SK-N-SH treated with all-trans-retinoic acid at 6 μM for 48 hours (cell line): ENCODE results near the gene KRT80.

Source experiments
- ATAC-seq: fragments of 200-7000 bp; cut with Tn5 transposase; 3 replicates; pipeline ENCODE4 v1.9.1; 2020; ENCODE audit warnings: mild to moderate bottlenecking, moderate library complexity
- CSDC2 ChIP-seq: fragments of 250-450 bp; sonication (Bioruptor Pico); IDR thresholded peaks from 2 replicates; pipeline ENCODE4 v1.5.0; 2020; ENCODE audit warnings: mild to moderate bottlenecking, moderate library complexity
- ESRRG ChIP-seq: fragments of 250-450 bp; sonication (Bioruptor Pico); IDR thresholded peaks from 2 replicates; pipeline ENCODE4 v1.6.1; 2021; ENCODE audit warnings: mild to moderate bottlenecking
- GLIS3 ChIP-seq: fragments of 250-450 bp; sonication (Bioruptor Pico); IDR thresholded peaks from 2 replicates; pipeline ENCODE4 v1.5.0; 2020; ENCODE audit warnings: mild to moderate bottlenecking, moderate library complexity
- ISL1 ChIP-seq: fragments of 250-450 bp; sonication (Bioruptor Pico); IDR thresholded peaks from 2 replicates; pipeline ENCODE4 v2.1.2; 2022; ENCODE audit warnings: mild to moderate bottlenecking, moderate library complexity
- OSR1 ChIP-seq: fragments of 250-450 bp; sonication (Bioruptor Pico); IDR thresholded peaks from 2 replicates; pipeline ENCODE4 v1.8.0; 2022; ENCODE audit warnings: moderate library complexity, mild to moderate bottlenecking, inconsistent platforms
- PPARA ChIP-seq: fragments of 250-450 bp; sonication (Bioruptor Pico); IDR thresholded peaks from 2 replicates; pipeline ENCODE4 v1.5.0; 2020; ENCODE audit warnings: mild to moderate bottlenecking, borderline replicate concordance
- RARB ChIP-seq: fragments of 250-450 bp; sonication (Bioruptor Pico); IDR thresholded peaks from 2 replicates; pipeline ENCODE4 v1.8.0; 2021; ENCODE audit warnings: mild to moderate bottlenecking, moderate library complexity
- SNAI2 ChIP-seq: fragments of 250-450 bp; sonication (Bioruptor Pico); IDR thresholded peaks from 2 replicates; pipeline ENCODE4 v1.5.0; 2020; ENCODE audit warnings: mild to moderate bottlenecking, moderate library complexity
- TCF4 ChIP-seq: fragments of 250-450 bp; sonication (Bioruptor Pico); IDR thresholded peaks from 2 replicates; pipeline ENCODE4 v1.8.0; 2021; ENCODE audit warnings: mild to moderate bottlenecking, moderate library complexity, borderline replicate concordance
- ZFP3 ChIP-seq: fragments of 250-450 bp; sonication (Bioruptor Pico); IDR thresholded peaks from 2 replicates; pipeline ENCODE4 v1.5.0; 2020; ENCODE audit warnings: mild to moderate bottlenecking, moderate library complexity
- ZFP30 ChIP-seq: fragments of 450-650 bp; formaldehyde crosslinking; IDR thresholded peaks from 2 replicates; pipeline ENCODE4 v1.5.0; 2022; ENCODE audit warnings: mild to moderate bottlenecking, moderate library complexity
- ZNF565 ChIP-seq: fragments of 450-650 bp; formaldehyde crosslinking; conservative IDR thresholded peaks from 2 replicates; pipeline ENCODE4 v1.5.0; 2020; ENCODE audit warnings: low read depth, mild to moderate bottlenecking, moderate library complexity
- ZNF70 ChIP-seq: fragments of 450-650 bp; formaldehyde crosslinking; IDR thresholded peaks from 2 replicates; pipeline ENCODE4 v1.5.0; 2020; ENCODE audit warnings: mild to moderate bottlenecking, moderate library complexity
- ZNF8 ChIP-seq: fragments of 450-650 bp; formaldehyde crosslinking; IDR thresholded peaks from 2 replicates; pipeline ENCODE4 v1.5.0; 2020; ENCODE audit warnings: mild to moderate bottlenecking, moderate library complexity
- TF ChIP-seq, protein P1 (sequence below): fragments of 250-450 bp; sonication (Bioruptor Pico); IDR thresholded peaks from 2 replicates; pipeline ENCODE4 v1.5.0; 2020; ENCODE audit warnings: mild to moderate bottlenecking, moderate library complexity
- TF ChIP-seq, protein P2 (sequence below): fragments of 250-450 bp; sonication (Bioruptor Pico); IDR thresholded peaks from 2 replicates; pipeline ENCODE4 v1.8.0; 2020; ENCODE audit warnings: mild to moderate bottlenecking, moderate library complexity, borderline replicate concordance
- TF ChIP-seq, protein P3 (sequence below): fragments of 250-450 bp; sonication (Bioruptor Pico); IDR thresholded peaks from 2 replicates; pipeline ENCODE4 v1.5.1; 2020; ENCODE audit warnings: low read depth, mild to moderate bottlenecking, moderate library complexity
- TF ChIP-seq, protein P4 (sequence below): fragments of 250-450 bp; sonication (Bioruptor Pico); IDR thresholded peaks from 2 replicates; pipeline ENCODE4 v1.8.0; 2021; ENCODE audit warnings: low read depth, mild to moderate bottlenecking, moderate library complexity, borderline replicate concordance
- TF ChIP-seq, protein P5 (sequence below): fragments of 250-450 bp; sonication (Bioruptor Pico); IDR thresholded peaks from 2 replicates; pipeline ENCODE4 v1.5.1; 2021; ENCODE audit warnings: mild to moderate bottlenecking, moderate library complexity

The KRT80 gene

DNA sequence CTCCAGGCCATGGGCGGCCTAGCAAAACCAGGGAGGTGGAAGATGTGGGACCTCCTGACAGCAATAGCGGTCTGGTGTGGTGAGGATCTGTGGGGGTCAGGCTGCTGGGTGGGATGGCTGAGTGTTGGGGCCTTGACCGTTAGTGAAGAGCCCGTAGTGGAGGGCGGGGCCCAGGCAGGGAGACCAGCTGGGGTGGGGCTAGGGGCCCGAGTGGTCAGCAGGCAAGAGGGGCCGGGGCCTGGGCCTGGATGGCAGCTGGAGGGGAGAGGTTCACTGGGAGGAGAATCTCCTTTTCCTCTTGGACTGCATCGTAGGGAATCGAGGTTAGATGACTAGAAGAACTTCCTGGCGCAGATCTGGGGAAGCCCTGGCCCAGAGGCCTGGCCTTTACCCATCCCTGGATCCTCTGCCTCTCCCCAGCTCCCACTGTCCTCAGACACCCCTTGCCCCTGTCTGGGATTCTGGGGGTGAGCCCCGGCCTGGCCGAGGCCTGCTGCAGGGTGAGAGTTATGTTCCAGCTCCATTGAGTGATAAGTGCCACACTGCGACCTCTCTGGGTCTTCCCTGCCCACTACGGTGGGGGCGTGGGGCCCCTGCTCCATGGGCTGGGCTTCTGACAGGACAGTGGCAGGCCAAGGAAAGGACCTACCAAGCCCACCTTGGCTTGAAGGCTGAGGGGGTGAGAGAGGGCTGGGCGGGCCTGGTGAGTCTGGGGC, 47.1 kb downstream of the KRT80 start:
- no peak for ATAC-seq
- no peak for TF ChIP-seq ZFP3
- TF ChIP-seq OSR1, result no peak
- TF ChIP-seq, protein P1, sequence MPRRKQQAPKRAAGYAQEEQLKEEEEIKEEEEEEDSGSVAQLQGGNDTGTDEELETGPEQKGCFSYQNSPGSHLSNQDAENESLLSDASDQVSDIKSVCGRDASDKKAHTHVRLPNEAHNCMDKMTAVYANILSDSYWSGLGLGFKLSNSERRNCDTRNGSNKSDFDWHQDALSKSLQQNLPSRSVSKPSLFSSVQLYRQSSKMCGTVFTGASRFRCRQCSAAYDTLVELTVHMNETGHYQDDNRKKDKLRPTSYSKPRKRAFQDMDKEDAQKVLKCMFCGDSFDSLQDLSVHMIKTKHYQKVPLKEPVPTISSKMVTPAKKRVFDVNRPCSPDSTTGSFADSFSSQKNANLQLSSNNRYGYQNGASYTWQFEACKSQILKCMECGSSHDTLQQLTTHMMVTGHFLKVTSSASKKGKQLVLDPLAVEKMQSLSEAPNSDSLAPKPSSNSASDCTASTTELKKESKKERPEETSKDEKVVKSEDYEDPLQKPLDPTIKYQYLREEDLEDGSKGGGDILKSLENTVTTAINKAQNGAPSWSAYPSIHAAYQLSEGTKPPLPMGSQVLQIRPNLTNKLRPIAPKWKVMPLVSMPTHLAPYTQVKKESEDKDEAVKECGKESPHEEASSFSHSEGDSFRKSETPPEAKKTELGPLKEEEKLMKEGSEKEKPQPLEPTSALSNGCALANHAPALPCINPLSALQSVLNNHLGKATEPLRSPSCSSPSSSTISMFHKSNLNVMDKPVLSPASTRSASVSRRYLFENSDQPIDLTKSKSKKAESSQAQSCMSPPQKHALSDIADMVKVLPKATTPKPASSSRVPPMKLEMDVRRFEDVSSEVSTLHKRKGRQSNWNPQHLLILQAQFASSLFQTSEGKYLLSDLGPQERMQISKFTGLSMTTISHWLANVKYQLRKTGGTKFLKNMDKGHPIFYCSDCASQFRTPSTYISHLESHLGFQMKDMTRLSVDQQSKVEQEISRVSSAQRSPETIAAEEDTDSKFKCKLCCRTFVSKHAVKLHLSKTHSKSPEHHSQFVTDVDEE (CRISPR knock-in tag), result no peak
- TF ChIP-seq RARB (CRISPR knock-in tag), result no peak
- TF ChIP-seq, protein P2, sequence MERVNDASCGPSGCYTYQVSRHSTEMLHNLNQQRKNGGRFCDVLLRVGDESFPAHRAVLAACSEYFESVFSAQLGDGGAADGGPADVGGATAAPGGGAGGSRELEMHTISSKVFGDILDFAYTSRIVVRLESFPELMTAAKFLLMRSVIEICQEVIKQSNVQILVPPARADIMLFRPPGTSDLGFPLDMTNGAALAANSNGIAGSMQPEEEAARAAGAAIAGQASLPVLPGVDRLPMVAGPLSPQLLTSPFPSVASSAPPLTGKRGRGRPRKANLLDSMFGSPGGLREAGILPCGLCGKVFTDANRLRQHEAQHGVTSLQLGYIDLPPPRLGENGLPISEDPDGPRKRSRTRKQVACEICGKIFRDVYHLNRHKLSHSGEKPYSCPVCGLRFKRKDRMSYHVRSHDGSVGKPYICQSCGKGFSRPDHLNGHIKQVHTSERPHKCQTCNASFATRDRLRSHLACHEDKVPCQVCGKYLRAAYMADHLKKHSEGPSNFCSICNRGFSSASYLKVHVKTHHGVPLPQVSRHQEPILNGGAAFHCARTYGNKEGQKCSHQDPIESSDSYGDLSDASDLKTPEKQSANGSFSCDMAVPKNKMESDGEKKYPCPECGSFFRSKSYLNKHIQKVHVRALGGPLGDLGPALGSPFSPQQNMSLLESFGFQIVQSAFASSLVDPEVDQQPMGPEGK (CRISPR knock-in tag), result no peak
- TF ChIP-seq CSDC2 (CRISPR knock-in tag), result no peak

DNA sequence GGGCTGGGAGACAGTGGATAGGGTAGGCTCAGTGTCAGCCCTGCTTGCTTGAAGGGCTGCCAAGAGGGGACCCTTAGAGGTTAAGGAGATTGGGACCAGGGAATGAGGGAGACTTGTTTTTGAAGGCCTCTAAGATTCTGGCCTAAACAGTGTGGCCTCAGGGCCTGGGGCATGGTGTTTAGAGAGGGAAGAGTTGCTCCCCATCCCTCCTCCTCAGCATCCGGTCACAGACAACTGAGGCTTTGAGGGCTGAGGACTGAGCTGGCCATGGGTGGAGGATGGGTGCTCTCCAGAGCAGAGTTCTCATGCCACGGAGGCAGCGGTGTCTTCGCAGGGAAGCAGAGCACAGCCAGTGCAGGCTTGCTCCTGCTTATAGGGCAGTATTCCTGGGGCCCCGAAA, 49.4 kb downstream of the KRT80 start:
- TF ChIP-seq, protein P3, sequence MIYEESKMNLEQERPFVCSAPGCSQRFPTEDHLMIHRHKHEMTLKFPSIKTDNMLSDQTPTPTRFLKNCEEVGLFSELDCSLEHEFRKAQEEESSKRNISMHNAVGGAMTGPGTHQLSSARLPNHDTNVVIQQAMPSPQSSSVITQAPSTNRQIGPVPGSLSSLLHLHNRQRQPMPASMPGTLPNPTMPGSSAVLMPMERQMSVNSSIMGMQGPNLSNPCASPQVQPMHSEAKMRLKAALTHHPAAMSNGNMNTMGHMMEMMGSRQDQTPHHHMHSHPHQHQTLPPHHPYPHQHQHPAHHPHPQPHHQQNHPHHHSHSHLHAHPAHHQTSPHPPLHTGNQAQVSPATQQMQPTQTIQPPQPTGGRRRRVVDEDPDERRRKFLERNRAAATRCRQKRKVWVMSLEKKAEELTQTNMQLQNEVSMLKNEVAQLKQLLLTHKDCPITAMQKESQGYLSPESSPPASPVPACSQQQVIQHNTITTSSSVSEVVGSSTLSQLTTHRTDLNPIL, result no peak
- TF ChIP-seq ZNF8 (no peak), TCF4 (CRISPR knock-in tag) (no peak), SNAI2 (CRISPR knock-in tag) (no peak), ZNF565 (CRISPR knock-in tag) (no peak), ISL1 (CRISPR knock-in tag) (no peak), ESRRG (CRISPR knock-in tag) (no peak), ZFP30 (CRISPR knock-in tag) (no peak), GLIS3 (CRISPR knock-in tag) (no peak), PPARA (no peak)
- TF ChIP-seq, protein P2 (CRISPR knock-in tag), result no peak
- ATAC-seq, result no peak

DNA sequence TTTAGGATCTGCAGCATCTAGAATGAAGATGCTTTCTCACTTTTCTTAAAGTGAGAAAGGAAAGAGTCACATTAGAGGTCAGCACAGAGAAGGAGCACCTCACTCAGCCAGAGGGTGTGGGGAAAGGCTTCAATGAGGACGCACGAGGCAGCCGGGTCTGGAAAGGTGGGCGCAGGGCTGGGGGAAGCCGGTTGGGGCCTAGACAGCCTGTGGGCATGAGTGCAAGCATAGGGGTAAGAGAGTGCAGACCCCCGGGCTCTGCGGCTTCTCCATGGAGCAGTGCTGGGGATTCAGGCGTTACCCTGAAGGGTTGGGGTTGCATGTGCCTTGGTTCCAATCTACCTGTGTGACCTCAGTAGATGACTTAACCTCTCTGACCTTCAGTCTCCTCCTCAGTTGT, 49.9 kb downstream of the KRT80 start:
- ATAC-seq, result no peak
- TF ChIP-seq, protein P4, sequence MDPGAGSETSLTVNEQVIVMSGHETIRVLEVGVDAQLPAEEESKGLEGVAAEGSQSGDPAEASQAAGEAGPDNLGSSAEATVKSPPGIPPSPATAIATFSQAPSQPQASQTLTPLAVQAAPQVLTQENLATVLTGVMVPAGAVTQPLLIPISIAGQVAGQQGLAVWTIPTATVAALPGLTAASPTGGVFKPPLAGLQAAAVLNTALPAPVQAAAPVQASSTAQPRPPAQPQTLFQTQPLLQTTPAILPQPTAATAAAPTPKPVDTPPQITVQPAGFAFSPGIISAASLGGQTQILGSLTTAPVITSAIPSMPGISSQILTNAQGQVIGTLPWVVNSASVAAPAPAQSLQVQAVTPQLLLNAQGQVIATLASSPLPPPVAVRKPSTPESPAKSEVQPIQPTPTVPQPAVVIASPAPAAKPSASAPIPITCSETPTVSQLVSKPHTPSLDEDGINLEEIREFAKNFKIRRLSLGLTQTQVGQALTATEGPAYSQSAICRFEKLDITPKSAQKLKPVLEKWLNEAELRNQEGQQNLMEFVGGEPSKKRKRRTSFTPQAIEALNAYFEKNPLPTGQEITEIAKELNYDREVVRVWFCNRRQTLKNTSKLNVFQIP (CRISPR knock-in tag), result no peak
- TF ChIP-seq ZNF8, result no peak
- no peak for TF ChIP-seq ZNF70
- TF ChIP-seq ZFP3, result no peak
- TF ChIP-seq RARB (CRISPR knock-in tag), result no peak
- TF ChIP-seq, protein P5, sequence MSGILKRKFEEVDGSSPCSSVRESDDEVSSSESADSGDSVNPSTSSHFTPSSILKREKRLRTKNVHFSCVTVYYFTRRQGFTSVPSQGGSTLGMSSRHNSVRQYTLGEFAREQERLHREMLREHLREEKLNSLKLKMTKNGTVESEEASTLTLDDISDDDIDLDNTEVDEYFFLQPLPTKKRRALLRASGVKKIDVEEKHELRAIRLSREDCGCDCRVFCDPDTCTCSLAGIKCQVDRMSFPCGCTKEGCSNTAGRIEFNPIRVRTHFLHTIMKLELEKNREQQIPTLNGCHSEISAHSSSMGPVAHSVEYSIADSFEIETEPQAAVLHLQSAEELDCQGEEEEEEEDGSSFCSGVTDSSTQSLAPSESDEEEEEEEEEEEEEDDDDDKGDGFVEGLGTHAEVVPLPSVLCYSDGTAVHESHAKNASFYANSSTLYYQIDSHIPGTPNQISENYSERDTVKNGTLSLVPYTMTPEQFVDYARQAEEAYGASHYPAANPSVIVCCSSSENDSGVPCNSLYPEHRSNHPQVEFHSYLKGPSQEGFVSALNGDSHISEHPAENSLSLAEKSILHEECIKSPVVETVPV (CRISPR knock-in tag), result no peak
